GM18508 (cell line): ENCODE measurements around the gene SF3B4.
"Not testable (repeated sequence)": the region's sequence is repeated elsewhere in the genome, so short reads cannot be mapped to it uniquely, and the experiment has no call there.

Experiments
- ATAC-seq: cut with Tn5 transposase; IDR thresholded peaks from one replicate; pipeline ENCODE4 v1.9.1; 2021; ENCODE audit warnings: moderate number of reproducible peaks; ENCODE audit not compliant: insufficient read depth, unreplicated experiment

The SF3B4 gene

GRCh38 chr1:149927563-149928400, at the start of gene SF3B4:
Gene SF3B4, minus strand, starts transcription at chr1:149927803. Its CDS starts 44 bp downstream, at chr1:149927759.
- peak; percentile 49 for ATAC-seq

DNA sequence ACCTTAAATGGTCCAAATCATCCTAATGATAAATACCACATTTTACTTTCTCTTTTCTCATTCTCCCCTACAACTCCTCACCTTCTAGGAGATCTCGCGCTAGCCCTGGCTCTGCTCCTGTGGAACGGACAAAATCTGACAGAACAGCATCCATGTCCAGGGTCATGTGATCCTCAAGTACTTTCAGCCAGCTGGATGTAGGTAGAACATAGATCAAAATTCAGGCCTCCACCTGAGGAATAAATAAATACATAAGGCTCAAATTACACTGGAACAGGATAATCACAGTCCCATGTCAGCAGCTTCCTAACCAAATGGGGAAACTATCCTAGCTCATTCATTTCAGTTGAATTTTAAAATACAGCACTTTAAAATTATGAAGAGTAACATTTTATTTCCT, 49.7 kb upstream of the SF3B4 start:
- ATAC-seq, result no peak

DNA sequence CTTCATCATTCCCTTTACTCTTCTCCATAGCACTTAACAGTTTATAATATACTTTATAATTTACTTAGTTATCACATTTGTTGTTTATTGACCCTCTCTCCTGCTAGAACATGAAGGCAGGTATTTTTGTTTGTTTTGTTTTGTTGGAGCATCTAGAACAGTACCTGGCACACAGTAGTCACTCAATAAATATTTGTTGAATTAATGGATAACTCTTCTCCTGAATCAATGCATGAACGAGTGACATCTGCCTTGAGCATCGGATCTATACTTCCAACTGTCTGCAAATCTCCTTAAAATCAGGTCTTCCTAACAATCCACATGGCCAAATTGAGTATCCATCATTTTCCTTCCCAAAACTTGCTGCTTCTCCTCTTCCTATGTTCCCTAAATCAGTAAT, 44.9 kb upstream of the SF3B4 start:
- ATAC-seq, result no peak

DNA sequence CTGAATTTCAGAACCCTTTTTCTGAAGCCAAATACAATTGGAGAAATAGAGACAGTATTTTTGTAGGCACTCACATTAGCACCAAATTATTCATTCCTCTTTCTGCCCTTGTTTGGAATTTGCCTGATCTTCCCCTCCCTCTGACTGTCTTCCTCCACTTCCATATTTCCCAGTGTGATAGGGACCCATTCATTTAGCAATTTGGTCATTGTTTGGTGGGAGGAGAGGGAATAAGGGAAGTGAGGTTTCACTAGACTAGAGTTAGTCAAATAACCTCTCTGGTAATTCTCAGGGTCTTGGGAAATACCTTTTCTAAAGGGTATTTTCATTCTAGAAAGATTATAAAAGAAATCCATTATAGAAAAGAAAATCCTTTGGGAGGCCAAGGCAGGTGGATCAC, 40.0 kb upstream of the SF3B4 start:
- no peak for ATAC-seq

GRCh38 chr1:149967041-149967440, 39.4 kb upstream of the SF3B4 start:
- no peak for ATAC-seq

DNA sequence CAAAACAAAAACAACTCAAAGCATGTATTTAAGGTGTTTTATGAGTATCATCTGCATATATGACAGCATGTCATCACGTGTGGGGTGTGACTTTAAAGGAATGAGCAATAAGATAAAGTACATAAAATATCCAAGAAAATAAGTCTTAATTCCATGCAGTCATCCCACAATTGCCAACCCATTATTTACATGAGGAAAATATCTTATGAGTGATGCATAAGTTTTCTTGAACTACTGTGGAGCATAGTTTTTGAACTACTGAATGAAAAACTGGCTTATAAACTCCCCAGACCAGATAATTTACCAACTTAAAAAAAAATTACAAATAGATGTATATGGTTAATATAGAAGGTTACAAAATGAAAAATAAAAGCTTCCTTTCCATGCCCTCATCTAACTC, 38.8 kb upstream of the SF3B4 start:
- no peak for ATAC-seq

- ATAC-seq, result no peak
Observed at GRCh38 chr1:149965440-149965839, 37.8 kb upstream of the SF3B4 start.

- ATAC-seq, result no peak
Observed at GRCh38 chr1:149963358-149963757, 35.8 kb upstream of the SF3B4 start.

DNA sequence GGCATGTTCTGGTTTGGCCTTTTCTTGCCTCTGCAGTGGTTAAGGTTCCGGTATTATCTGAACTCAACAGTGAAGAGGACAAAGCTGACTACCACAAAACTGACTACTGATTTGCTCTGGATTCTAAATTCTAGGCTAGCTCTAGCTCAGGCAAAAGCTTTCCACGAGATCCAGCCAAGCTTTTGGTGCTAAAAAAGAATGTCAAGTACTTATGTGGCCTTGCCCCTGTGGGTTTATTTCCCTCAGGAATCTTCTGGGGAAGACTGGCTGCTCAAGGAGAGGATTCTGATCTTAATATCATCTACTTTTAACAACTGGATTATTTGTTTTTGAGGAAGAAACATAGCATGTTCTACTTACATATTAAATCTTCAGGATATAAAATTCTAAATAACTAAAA, 35.1 kb upstream of the SF3B4 start:
- no peak for ATAC-seq

DNA sequence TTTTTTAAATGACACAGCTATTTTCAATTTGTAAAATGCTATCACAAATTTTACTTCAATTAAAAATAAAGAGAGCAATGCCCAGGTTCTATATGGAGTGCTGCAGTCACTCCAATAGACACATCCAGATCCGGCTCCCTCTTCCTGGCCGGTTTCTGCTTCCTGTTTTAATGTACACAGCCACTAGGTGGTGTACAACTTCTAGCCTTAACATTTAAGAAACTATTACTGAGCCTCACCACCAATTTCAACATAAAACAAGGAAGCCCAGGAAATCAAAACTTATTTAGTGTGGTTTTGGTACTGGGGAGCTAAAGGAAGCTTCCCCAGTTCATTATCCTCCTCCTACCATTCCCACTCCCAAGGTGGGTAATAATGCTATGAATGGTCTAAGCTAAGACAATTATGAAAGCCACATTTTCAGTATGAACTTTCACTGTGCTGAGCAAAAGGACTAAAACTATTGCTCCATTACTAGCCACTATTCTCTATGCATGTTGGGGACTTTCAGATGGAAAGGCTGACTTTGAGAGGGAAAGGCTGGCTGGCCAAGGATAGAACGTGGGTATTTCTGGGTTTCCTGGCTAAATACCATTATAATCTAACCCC, 34.5 kb upstream of the SF3B4 start:
- no peak for ATAC-seq

DNA sequence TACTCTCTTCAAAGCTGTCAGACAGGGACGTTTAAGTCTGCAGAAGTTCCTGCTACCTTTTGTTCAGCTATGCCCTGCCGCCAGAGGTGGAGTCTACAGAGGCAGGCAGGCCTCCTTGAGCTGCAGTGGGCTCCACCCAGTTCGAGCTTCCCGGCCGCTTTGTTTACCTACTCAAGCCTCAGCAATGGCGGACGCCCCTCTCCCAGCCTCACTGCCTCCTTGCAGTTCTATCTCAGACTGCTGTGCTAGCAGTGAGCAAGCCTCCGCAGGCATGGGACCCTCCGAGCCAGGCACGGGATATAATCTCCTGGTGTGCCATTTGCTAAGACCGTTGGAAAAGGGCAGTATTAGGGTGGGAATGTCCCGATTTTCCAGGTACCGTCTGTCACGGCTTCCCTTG, 29.9 kb upstream of the SF3B4 start:
- not testable (repeated sequence) for ATAC-seq

DNA sequence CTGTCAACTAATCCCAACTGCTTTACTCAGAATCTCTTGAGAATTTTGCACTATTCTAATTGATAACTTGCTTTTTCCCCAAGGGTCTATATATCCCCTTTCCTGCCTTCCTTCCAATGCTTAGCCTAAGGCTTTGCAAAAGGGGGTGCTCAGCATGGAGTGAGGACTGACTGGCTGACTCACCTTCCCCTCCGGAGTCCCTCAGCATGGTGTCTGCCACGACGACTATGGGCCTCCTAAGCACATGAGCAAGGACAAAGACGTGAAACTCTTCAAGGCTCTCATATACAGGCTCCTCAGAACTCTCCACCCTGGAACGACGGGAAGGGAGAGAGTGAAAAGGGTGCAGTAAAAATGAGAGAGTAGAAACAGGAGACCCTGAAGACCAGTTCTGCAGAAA, 22.3 kb upstream of the SF3B4 start:
- ATAC-seq, result no peak

- ATAC-seq, result no peak
Observed at GRCh38 chr1:149945206-149945605, 17.6 kb upstream of the SF3B4 start.

DNA sequence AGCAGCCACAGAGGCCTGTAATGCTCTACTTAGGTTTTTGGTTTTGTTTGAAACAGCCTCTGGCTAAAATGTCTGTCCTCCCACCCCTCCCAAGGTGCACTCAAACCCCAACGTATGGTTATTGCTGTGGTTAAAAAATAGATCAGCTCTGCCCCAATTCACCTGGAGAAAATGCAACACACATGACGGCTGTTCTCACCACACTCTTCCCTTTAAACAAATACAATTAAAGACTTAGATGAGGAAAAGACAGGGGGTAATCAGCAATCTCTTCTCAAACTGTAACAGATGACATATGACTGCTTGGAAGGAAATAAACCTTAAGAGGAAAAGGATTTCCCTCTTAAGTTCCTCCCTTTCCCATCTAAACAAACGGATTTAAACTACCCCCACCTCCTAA, 15.3 kb upstream of the SF3B4 start:
- ATAC-seq, result no peak

- ATAC-seq, result no peak
Observed at GRCh38 chr1:149942207-149942606, 14.6 kb upstream of the SF3B4 start.

DNA sequence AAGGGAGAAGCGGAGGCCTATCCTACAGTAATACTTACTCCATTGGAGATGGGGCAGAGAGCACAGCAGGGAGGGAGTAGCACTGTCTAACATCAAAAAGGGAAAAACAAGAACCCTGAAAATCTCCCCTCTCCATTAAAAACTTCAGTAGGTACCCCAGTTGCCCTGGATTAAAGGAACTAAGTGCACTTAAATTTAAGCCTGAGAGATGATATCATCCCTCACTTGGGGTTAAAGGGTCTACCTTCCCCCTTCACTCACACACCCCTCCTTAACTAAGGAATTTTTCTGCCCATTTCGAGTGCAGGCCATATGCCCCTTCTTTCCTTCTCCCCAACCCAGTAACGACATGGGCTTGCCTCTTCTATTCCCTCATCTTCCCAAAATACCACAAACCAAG, 12.8 kb upstream of the SF3B4 start:
- no peak for ATAC-seq

DNA sequence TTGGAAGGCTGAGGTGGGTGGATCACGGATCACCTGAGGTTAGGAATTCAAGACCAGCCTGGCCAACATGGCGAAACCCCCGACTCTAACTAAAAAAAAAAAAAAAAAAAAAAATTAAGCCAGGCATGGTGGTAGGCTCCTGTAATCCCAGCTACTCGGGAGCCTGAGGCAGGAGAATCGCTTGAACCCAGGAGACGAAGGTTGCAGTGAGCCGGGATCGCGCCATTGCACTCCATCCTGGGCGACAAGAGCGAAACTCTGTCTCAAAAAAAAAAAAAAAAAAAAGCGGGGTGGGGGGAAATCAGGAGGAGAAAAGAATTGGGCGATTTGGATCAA, 11.0 kb upstream of the SF3B4 start:
- ATAC-seq, result not testable (repeated sequence)

DNA sequence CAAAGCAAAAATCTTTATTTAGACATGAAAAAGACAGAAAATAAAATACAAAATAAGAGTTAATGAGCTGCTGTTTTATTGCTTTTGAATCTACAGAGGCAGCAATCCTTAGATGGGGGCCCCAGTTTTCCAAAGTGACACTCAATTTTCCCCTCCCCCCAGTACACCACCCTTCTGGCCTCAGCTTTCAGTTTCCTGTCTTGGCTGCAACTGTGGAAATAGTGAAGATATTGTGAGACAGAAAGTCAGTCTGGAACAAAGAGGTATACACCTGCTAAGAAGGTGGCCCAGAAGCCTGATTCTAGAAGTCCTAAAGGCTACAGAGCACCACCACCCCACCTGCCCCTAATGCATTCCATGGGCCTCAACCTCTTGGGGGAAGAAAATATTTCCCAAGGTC, 10.2 kb upstream of the SF3B4 start:
- no peak for ATAC-seq

- no peak for ATAC-seq
Observed at GRCh38 chr1:149936992-149937705, 9.5 kb upstream of the SF3B4 start.

- no peak for ATAC-seq
Observed at GRCh38 chr1:149936170-149936991, 8.8 kb upstream of the SF3B4 start, which contains the start of gene MTMR11. Gene MTMR11, minus strand, starts transcription at chr1:149936879. Its CDS starts 232 bp downstream, at chr1:149936647.
